NOMO-1 treated with dmso at 0.1 percent for 144 hours (cell line): ENCODE results near the gene CARNS1.
A peak's percentile ranks its signal among the peaks of the same experiment; 100 is the strongest.
"Not testable (repeated sequence)": the region's sequence is repeated elsewhere in the genome, so short reads cannot be mapped to it uniquely, and the experiment has no call there.

Source experiments
- DNase-seq: peaks from one replicate; lab custom pipeline; 2025; ENCODE audit not compliant: unreplicated experiment; lab: John Stamatoyannopoulos, UW

Gene CARNS1

GRCh38 chr11:67423891-67424613, 8.6 kb downstream of the CARNS1 start:
- DNase-seq = no peak

- not testable (repeated sequence) for DNase-seq
These were observed 11.9 kb downstream of the CARNS1 start for GRCh38 chr11:67427364-67427859.

- DNase-seq = peak; percentile 96
These were observed 12.8 kb downstream of the CARNS1 start, which contains the start of gene RPS6KB2 for GRCh38 chr11:67428052-67429001. TSS of gene RPS6KB2 (plus strand) at chr11:67428494. CDS start at chr11:67428546, 52 bp downstream.

DNA sequence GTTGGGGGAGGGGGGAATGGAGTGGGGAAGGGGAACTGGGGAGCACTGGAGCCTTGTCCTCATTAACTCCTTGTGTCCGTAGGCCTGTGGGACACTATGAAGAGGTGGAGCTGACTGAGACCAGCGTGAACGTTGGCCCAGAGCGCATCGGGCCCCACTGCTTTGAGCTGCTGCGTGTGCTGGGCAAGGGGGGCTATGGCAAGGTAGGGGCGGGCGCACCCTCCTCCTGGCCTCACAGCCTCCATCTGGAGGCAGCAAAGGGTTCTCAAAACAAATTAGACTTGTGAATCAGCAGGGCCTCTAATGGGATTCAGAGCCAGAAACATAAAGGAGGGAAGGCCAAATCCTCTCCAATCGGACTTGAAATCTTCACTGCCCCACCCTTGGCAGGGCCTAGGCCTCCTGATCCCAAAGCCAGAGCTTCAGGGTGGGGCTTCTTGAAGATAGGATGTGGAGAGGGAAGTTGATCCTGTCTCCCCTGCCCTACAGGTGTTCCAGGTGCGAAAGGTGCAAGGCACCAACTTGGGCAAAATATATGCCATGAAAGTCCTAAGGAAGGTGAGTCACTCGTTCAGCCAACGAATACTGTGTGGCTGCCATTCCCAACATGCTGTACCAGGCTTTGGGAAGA, 13.7 kb downstream of the CARNS1 start:
- DNase-seq = no peak

DNA sequence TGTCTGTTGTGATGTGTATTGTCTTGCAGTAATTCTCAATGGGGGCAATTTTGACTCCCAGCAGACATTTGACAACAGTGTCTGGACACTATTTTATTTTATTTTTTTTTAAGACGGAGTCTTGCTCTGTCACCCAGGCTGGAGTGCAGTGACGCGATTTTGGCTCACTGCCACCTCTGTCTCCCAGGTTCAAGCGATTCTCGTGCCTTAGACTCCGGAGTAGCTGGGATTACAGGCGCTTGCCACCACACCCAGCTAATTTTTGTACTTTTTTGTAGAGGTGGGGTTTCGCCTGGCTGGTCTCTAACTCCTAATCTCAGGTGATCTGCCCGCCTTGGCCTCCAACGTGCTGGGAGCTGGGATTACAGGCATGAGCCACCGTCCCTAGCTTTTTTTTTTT, 14.2 kb downstream of the CARNS1 start:
- no peak for DNase-seq

- no peak for DNase-seq
These were observed 16.1 kb downstream of the CARNS1 start for GRCh38 chr11:67431346-67432249.

GRCh38 chr11:67432655-67433349, 17.3 kb downstream of the CARNS1 start:
- no peak for DNase-seq

GRCh38 chr11:67433536-67434394, 18.3 kb downstream of the CARNS1 start:
- DNase-seq = no peak

- DNase-seq = no peak
These were observed 19.0 kb downstream of the CARNS1 start for GRCh38 chr11:67434395-67434881.

DNA sequence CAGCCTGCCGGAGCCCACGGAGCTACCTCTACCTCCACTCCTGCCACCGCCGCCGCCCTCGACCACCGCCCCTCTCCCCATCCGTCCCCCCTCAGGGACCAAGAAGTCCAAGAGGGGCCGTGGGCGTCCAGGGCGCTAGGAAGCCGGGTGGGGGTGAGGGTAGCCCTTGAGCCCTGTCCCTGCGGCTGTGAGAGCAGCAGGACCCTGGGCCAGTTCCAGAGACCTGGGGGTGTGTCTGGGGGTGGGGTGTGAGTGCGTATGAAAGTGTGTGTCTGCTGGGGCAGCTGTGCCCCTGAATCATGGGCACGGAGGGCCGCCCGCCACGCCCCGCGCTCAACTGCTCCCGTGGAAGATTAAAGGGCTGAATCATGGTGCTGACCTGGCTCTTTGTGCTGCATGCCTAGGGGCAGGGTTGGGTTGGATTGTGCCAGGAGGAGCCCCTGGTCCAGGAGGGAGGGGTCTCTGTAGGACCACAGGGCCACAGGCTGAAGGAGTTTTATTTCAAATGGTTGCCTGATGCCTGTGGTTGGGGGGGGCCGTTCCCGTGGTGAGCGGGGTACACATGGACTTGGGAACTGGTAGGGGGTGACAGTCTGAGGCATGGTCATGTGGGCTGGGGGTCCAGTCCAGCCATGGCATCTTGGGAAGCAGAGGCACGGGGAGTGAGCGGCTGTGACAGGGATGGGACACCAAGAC, 19.7 kb downstream of the CARNS1 start:
- DNase-seq = no peak

GRCh38 chr11:67435727-67436458, 20.4 kb downstream of the CARNS1 start:
- DNase-seq = no peak

DNA sequence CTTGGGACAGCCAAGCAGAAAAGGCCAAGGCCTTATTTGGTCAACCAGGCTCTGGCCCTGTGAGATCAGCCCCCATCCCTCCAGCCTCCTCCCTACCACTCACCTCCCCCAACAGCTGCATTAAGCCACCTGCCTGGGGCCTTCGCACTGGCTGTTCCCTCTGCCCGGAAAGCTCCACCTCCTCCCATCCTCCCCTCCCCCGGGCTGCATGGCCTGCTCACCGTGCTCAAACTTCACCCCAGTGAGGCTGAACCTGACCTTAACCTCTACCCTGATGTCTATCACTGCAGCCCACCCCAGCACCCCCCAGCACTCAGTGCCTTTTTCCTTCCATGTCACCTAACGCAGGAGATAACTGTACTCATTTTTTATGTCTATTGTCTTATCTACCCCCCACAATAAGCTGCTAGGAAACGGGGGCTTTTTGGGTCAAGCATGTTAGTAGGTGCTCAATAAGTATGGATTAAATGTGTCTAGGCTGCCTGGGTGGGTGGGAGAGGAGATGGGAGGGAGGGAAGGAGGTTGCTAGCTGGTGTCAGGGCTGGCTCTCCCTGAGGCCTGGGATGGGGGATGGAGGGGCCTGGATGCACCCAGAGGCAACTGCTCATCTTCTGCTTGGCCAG, 21.1 kb downstream of the CARNS1 start:
- DNase-seq = no peak

GRCh38 chr11:67437082-67437808, 21.8 kb downstream of the CARNS1 start, which contains the start of gene PTPRCAP:
TSS of gene PTPRCAP (minus strand) at chr11:67437682. CDS start at chr11:67437619, 63 bp downstream.
- DNase-seq = no peak

DNA sequence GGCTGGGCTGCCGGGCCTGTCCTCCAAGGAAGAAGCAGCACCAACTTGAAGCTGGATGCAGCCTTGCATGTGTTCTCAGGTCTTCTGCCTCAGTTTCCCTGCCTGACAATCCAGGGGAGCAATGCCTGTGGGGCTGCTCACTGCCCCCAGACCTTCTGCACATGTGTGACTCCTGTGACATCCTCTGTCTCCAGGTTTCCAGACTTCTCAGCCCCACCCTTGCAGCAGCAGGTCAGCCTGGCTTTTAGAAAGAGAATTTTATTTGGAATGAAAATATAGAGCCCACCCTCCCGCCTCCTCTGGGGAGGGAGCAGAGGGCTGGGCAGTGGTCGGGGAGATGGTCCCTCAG, 22.3 kb downstream of the CARNS1 start:
- no peak for DNase-seq

DNA sequence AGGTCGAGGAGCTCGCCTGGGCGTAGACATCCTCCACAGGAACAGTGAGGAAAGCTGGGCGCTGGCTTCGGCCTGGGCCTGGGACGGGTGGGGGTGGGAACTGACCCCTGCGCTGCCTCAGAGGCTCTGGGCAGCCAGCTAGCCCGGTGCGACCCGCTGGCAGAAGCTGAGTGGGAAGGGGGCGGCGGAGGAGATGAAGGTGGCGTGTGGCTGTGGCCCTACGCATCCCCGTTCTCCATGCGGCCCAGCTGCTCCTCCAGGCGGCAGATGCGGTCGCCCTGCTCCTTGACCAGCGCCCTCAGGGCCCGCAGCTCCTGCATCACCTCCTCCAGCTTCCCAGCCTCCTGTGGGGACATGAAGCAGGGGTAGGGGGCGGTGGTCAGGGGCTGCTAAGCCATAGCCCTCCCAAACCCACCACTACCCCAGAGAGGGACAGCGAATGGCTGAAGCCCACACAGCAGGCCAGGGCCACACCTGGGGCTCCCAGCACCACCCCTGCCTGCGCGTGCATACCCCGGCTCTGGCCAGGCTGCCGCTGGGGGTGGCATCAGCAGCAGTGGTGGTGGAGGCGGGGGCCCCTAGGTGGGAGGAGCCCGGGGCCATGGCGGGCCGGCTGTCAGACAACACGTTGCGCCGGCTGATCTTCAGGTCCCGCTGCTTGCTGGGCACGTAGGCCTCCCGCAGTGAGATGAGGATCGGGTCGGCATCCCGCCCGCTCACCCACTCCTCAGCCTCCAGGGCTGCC, 22.9 kb downstream of the CARNS1 start:
- no peak for DNase-seq
